Esophagus squamous epithelium (tissue), 5 donors: ENCODE results near the gene TMEM129. TPM values are rescaled to one million over a fixed set of nuclear protein-coding genes. Genes with fewer than 3 reads are reported as not detected.

Experiments used
- DNase-seq: peaks from one replicate; lab custom pipeline; 2025; lab: John Stamatoyannopoulos, UW
- H3K27ac ChIP-seq, 4 donors: fragments of 200-600 bp; sonication (generic); one replicate each; pipeline ENCODE4 v1.5.1; 2016 to 2019; ENCODE audit warnings: mild to moderate bottlenecking in 1 of 4
- H3K27me3 ChIP-seq, 4 donors: fragments of 200-600 bp; sonication (generic); 1 replicate in 3 of 4; 2 replicates in 1 of 4; pipeline versions ENCODE4 v1.5.1 to v1.6.0; 2017 to 2021; ENCODE audit warnings: antibody characterized with exemption in 1 of 4
- H3K36me3 ChIP-seq, 3 donors: fragments of 200-600 bp; sonication (generic); one replicate each; pipeline ENCODE4 v1.5.1; 2016 to 2019
- H3K4me1 ChIP-seq, 3 donors: fragments of 200-600 bp; sonication (generic); one replicate each; pipeline ENCODE4 v1.5.1; 2017 to 2019
- H3K4me3 ChIP-seq, 4 donors: fragments of 200-600 bp; sonication (generic); 1 replicate in 3 of 4; 2 replicates in 1 of 4; pipeline ENCODE4 v1.5.1; 2016 to 2019; ENCODE audit warnings: mild to moderate bottlenecking in 2 of 4, moderate library complexity in 1 of 4
- H3K9me3 ChIP-seq, 3 donors: fragments of 200-600 bp; sonication (generic); one replicate each; pipeline ENCODE4 v1.5.1; 2016 to 2019
- CTCF ChIP-seq, 6 experiments: fragments of 450-650 bp in 4 of 6; fragments of 200-600 bp in 2 of 6; sonication (generic) in 2 of 6; IDR thresholded peaks; one replicate each; pipeline ENCODE4 v1.5.1; 2016 to 2019; ENCODE audit warnings: antibody characterized with exemption in 6 of 6, mild to moderate bottlenecking in 4 of 6, moderate library complexity in 4 of 6
- POLR2A ChIP-seq, 4 donors: fragments of 450-650 bp; IDR thresholded peaks; one replicate each; pipeline ENCODE4 v1.6.1; 2017; ENCODE audit warnings: antibody characterized with exemption in 4 of 4, mild to moderate bottlenecking in 4 of 4, moderate library complexity in 3 of 4
- WGBS, 2 donors: methylation state at CpG; one replicate each; pipeline ENCODE4 v1.1.5; 2018; 5-methylcytosine and 5-hydroxymethylcytosine counted together
- intact Hi-C: fragments of 100-400 bp; cut with DNase I; formaldehyde crosslinking; loops from one replicate; pipeline ENCODE4 v1.15.0; 2022
- total RNA-seq, 4 donors: library from RNA; depleted of rRNA; stranded (reverse); fragments of >200 nt; gene quantifications; one replicate each; pipeline ENCODE4 v1.1.0, GENCODE V29; 2016
- donor health status: DM: yes; HTN: yes; CAD: no.

The TMEM129 gene
- total RNA-seq, 4 donors from 2014 or later, result 30.4 to 47.5 (median 38.3) TPM

GRCh38 chr4:1695913-1696312, 25.2 kb downstream of the TMEM129 start:
- DNase-seq, result no peak

GRCh38 chr4:1693131-1693896, 27.8 kb downstream of the TMEM129 start:
- H3K4me3 ChIP-seq, result no peak overlapping the region
- no peaks in the 10 kb centered on the region for H3K9me3 ChIP-seq
- intact Hi-C loops, result loop anchor here (5.0 kb wide), 1 partner anchor 34 kb away; no protein-coding TSS in a partner anchor
- H3K36me3 ChIP-seq, result peaks cover 20 to 88% (median 29%) of the 10 kb centered on the region in 3 donors
- no peak for TF ChIP-seq POLR2A (IDR thresholded peaks at IDR 0.05)
- TF ChIP-seq CTCF (IDR thresholded peaks at IDR 0.05), result peak; percentile 66 to 93 (median 90)
- WGBS, 2 donors, result 32% methylated on average over 7 of the region's 7 CpGs
- H3K27me3 ChIP-seq, result no peaks in the 10 kb centered on the region
- no peak for DNase-seq
- H3K27ac ChIP-seq, result no peak overlapping the region
- peaks cover 0 to 8% (median 5%) of the 10 kb centered on the region in 3 donors for H3K4me1 ChIP-seq

More at GRCh38 chr4:1695913-1696312, 25.2 kb downstream of the TMEM129 start:
- Histone ChIP-seq H3K36me3 (peaks cover 17 to 99% (median 44%) of the 10 kb centered on the region in 3 donors), H3K27ac (no peak overlapping the region), H3K4me1 (peaks cover 0 to 8% (median 5%) of the 10 kb centered on the region in 3 donors), H3K27me3 (no peaks in the 10 kb centered on the region), H3K4me3 (no peak overlapping the region), H3K9me3 (no peaks in the 10 kb centered on the region)
- intact Hi-C loops, result no loop called here
- TF ChIP-seq CTCF (IDR thresholded peaks at IDR 0.05) (no peak), POLR2A (IDR thresholded peaks at IDR 0.05) (no peak)
- 80 to 84% methylated on average over 5 of the region's 5 CpGs for WGBS, 2 donors

- peaks cover 0 to 8% (median 5%) of the 10 kb centered on the region in 3 donors for H3K4me1 ChIP-seq
- TF ChIP-seq CTCF (IDR thresholded peaks at IDR 0.05) (no peak), POLR2A (IDR thresholded peaks at IDR 0.05) (no peak)
- no peaks in the 10 kb centered on the region for H3K27me3 ChIP-seq
- 85 to 90% methylated on average over 3 of the region's 9 CpGs for WGBS, 2 donors
- H3K36me3 ChIP-seq, result peaks cover 14 to 73% (median 21%) of the 10 kb centered on the region in 3 donors
- no peak overlapping the region for H3K4me3 ChIP-seq
- H3K27ac ChIP-seq, result no peak overlapping the region
- no peaks in the 10 kb centered on the region for H3K9me3 ChIP-seq
- intact Hi-C loops, result loop anchor here (5.0 kb wide), 1 partner anchor 35 kb away; no protein-coding TSS in a partner anchor
- DNase-seq, result no peak
Measured at GRCh38 chr4:1691737-1692373, 29.3 kb downstream of the TMEM129 start.

- WGBS, 2 donors, result 100% methylated on average over 2 to 3 of the region's 3 CpGs
- peaks cover 12 to 62% (median 14%) of the 10 kb centered on the region in 3 donors for H3K36me3 ChIP-seq
- TF ChIP-seq POLR2A (IDR thresholded peaks at IDR 0.05), result no peak
- TF ChIP-seq CTCF (IDR thresholded peaks at IDR 0.05), result no peak
- no peak overlapping the region for H3K4me3 ChIP-seq
- intact Hi-C loops, result loop anchor here (5.0 kb wide), 1 partner anchor 37 kb away; no protein-coding TSS in a partner anchor
- H3K27ac ChIP-seq, result no peak overlapping the region
- peaks cover 0 to 8% (median 5%) of the 10 kb centered on the region in 3 donors for H3K4me1 ChIP-seq
- no peak for DNase-seq
- no peaks in the 10 kb centered on the region for H3K9me3 ChIP-seq
- H3K27me3 ChIP-seq, result no peaks in the 10 kb centered on the region
Measured at GRCh38 chr4:1690698-1691097, 30.4 kb downstream of the TMEM129 start.
